K562 (cell line): ENCODE measurements around the gene PPFIA3. TPM values are rescaled to one million over a fixed set of nuclear protein-coding genes. Genes with fewer than 3 reads are reported as not detected.

Source experiments
- BMI1 ChIP-seq: fragments of 150-350 bp; IDR thresholded peaks from 2 replicates; pipeline ENCODE4 v1.6.1; 2014; ENCODE audit warnings: low read length
- FIP1L1 ChIP-seq: fragments of 200-400 bp; formaldehyde crosslinking; IDR thresholded peaks from 2 replicates; pipeline ENCODE4 v1.6.1; 2018; ENCODE audit warnings: mild to moderate bottlenecking, low read depth, low read length; ENCODE audit not compliant: poor library complexity, severe bottlenecking
- ILK ChIP-seq: fragments of 450-650 bp; IDR thresholded peaks from 2 replicates; pipeline ENCODE4 v1.6.1; 2016; ENCODE audit warnings: missing genetic modification characterization, low read depth, mild to moderate bottlenecking, missing compliant biosample characterization, moderate library complexity, borderline replicate concordance
- MBD2 ChIP-seq: sonication (generic); IDR thresholded peaks from 2 replicates; pipeline ENCODE4 v1.6.1; 2016; ENCODE audit warnings: low read depth, borderline replicate concordance
- MEF2D ChIP-seq: conservative IDR thresholded peaks from 2 replicates; pipeline ENCODE4 v1.6.1; 2016; ENCODE audit warnings: low read depth, missing genetic modification characterization, missing compliant biosample characterization
- NFRKB ChIP-seq: fragments of 450-650 bp; IDR thresholded peaks from 2 replicates; pipeline ENCODE4 v1.6.1; 2016; ENCODE audit warnings: low read depth
- NR1H2 ChIP-seq: sonication (generic); formaldehyde crosslinking; IDR thresholded peaks from 2 replicates; pipeline ENCODE4 v1.4.0; 2020; ENCODE audit warnings: mild to moderate bottlenecking, missing genetic modification reagents
- NR4A1 ChIP-seq, 2 experiments: fragments of 250-450 bp in 1 of 2; fragments of 450-650 bp in 1 of 2; sonication (Bioruptor Pico) in 1 of 2; IDR thresholded peaks; 2 replicates each; pipeline versions ENCODE4 v1.4.0 to v1.6.1; 2016 to 2020; ENCODE audit warnings: mild to moderate bottlenecking in 2 of 2, missing compliant biosample characterization in 1 of 2, missing genetic modification characterization in 1 of 2, moderate library complexity in 1 of 2
- PHF8 ChIP-seq: fragments of 200-600 bp; sonication (generic); IDR thresholded peaks from 2 replicates; pipeline ENCODE4 v1.6.1; 2012; ENCODE audit warnings: mixed run types, mild to moderate bottlenecking, inconsistent platforms, low read length, moderate library complexity, borderline replicate concordance
- POLR2A ChIP-seq: fragments of 450-650 bp; conservative IDR thresholded peaks from 2 replicates; pipeline ENCODE4 v1.6.1; 2016
- SNIP1 ChIP-seq: fragments of 450-650 bp; IDR thresholded peaks from 2 replicates; pipeline ENCODE4 v1.7.1; 2017; ENCODE audit warnings: low read depth, mild to moderate bottlenecking
- STAG1 ChIP-seq: sonication (generic); formaldehyde crosslinking; IDR thresholded peaks from 2 replicates; pipeline ENCODE4 v1.5.0; 2020; ENCODE audit warnings: missing genetic modification reagents, borderline replicate concordance
- ZNF584 ChIP-seq: fragments of 200-800 bp; sonication (Bioruptor generic); IDR thresholded peaks from 2 replicates; pipeline ENCODE4 v1.6.1; 2016; ENCODE audit warnings: low read depth, mild to moderate bottlenecking, missing genetic modification characterization, missing compliant biosample characterization
- ZNF766 ChIP-seq: fragments of 200-800 bp; sonication (Bioruptor generic); conservative IDR thresholded peaks from 2 replicates; pipeline ENCODE4 v1.6.1; 2016; ENCODE audit warnings: missing genetic modification characterization, missing compliant biosample characterization
- polyA plus RNA-seq, 8 experiments: library from polyadenylated mRNA; depleted of rRNA in 4 of 8; stranded (reverse) in 5 of 8; unstranded in 3 of 8; fragments of >200 nt; fragmentation: Nextera tagmentation in 2 of 8; fragmentation: Illumina TruSeq in 1 of 8; extraction: Ambion mirVana in 2 of 8; extraction: Trizol in 1 of 8; gene quantifications; 2 replicates each; pipeline versions ENCODE4 v1.2.1 to v1.2.3, GENCODE V29; 2011 to 2014; ENCODE audit warnings: inconsistent platforms in 1 of 8, missing spikeins in 1 of 8
- total RNA-seq, 7 experiments: library from RNA; depleted of rRNA in 6 of 7; stranded (reverse); fragments of >200 nt in 6 of 7; fragmentation: Illumina TruSeq in 2 of 7; extraction: Trizol in 2 of 7; gene quantifications; 2 replicates each; pipeline versions ENCODE4 v1.2.1 to v1.2.3, GENCODE V29; 2011 to 2021; ENCODE audit warnings: low replicate concordance in 1 of 7
- TF ChIP-seq, protein P1 (sequence below), 3 experiments: fragments of 200-800 bp in 1 of 3; fragments of 250-450 bp in 1 of 3; fragments of 450-650 bp in 1 of 3; sonication (Bioruptor Pico) in 1 of 3; sonication (Bioruptor generic) in 1 of 3; formaldehyde crosslinking in 1 of 3; IDR thresholded peaks; 2 replicates each; pipeline versions ENCODE4 v1.6.1 to v1.8.0; 2016 to 2022; ENCODE audit warnings: mild to moderate bottlenecking in 2 of 3, missing genetic modification characterization in 2 of 3, missing compliant biosample characterization in 1 of 3, moderate library complexity in 1 of 3
- TF ChIP-seq, protein P2 (sequence below): sonication (generic); formaldehyde crosslinking; IDR thresholded peaks from 2 replicates; pipeline ENCODE4 v1.8.0; 2022; ENCODE audit warnings: mild to moderate bottlenecking, missing genetic modification reagents
- TF ChIP-seq, protein P3 (sequence below): IDR thresholded peaks from 3 replicates; pipeline ENCODE4 v1.6.1; 2011; ENCODE audit warnings: borderline replicate concordance, mild to moderate bottlenecking, moderate library complexity; ENCODE audit not compliant: insufficient read length; ENCODE audit errors: extremely low read depth
- TF ChIP-seq, protein P4 (sequence below): fragments of 450-650 bp; formaldehyde crosslinking; IDR thresholded peaks from 2 replicates; pipeline ENCODE4 v1.4.0; 2020; ENCODE audit warnings: mild to moderate bottlenecking, moderate library complexity

PPFIA3 gene
- total and polyA plus RNA-seq, 9 of the 15 experiments (the other 6 are each of a cell fraction or from before 2014, with no cell fraction given): 0.10 to 53.0 (median 17.6) TPM

DNA sequence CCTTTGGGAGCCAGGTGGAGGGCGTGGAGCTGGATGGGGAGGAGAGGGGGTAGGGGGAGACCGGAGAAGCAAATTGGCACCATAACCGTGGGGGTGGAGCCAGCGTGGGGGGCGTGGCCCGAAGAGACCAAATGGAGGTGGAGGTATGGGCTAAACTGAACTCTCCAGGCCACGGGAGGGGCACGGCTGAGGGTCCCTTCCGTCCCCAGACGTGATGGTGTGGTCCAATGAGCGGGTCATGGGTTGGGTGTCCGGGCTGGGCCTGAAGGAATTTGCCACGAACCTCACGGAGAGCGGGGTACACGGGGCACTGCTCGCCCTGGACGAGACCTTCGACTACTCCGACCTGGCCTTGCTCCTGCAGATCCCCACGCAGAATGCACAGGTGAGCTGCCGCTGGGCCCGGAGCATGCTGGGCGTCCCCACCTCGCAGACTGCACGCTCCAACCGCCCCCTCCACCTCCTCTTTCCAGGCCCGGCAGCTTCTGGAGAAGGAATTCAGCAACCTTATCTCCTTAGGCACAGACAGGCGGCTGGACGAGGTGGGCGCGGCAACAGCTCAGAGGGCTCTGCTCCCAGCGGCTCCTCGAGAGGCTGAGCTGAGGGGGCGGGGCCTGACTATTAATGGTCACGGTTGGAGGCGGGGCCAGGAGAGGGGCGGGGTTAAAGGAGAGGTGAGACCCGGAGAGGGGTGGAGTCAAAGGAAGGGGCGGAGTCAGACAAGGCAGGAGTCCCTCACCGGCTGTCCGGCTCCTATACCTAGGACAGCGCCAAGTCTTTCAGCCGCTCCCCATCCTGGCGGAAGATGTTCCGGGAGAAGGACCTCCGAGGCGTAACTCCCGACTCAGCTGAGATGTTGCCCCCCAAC is 29.7 kb downstream of the PPFIA3 start (continued):
- TF ChIP-seq ILK (tag) (no peak), PHF8 (peak; percentile 54; the same call in 1 of the 2 replicates), FIP1L1 (no peak), MBD2 (no peak; the same call in 1 of the 2 replicates), SNIP1 (no peak), BMI1 (no peak), ZNF766 (CRISPR knock-in tag) (no peak), MEF2D (no peak), STAG1 (CRISPR knock-in tag) (no peak), NR4A1 (CRISPR knock-in tag; IDR thresholded peaks at IDR 0.05) (peak; percentile 41; the same call in 1 of the 2 replicates), NR4A1 (tag; IDR thresholded peaks at IDR 0.05) (no peak), ZNF584 (CRISPR knock-in tag) (no peak), POLR2A (peak; percentile 33; the same call in 1 of the 2 replicates), NR1H2 (CRISPR knock-in tag) (no peak), NFRKB (no peak)
- TF ChIP-seq, protein P1, sequence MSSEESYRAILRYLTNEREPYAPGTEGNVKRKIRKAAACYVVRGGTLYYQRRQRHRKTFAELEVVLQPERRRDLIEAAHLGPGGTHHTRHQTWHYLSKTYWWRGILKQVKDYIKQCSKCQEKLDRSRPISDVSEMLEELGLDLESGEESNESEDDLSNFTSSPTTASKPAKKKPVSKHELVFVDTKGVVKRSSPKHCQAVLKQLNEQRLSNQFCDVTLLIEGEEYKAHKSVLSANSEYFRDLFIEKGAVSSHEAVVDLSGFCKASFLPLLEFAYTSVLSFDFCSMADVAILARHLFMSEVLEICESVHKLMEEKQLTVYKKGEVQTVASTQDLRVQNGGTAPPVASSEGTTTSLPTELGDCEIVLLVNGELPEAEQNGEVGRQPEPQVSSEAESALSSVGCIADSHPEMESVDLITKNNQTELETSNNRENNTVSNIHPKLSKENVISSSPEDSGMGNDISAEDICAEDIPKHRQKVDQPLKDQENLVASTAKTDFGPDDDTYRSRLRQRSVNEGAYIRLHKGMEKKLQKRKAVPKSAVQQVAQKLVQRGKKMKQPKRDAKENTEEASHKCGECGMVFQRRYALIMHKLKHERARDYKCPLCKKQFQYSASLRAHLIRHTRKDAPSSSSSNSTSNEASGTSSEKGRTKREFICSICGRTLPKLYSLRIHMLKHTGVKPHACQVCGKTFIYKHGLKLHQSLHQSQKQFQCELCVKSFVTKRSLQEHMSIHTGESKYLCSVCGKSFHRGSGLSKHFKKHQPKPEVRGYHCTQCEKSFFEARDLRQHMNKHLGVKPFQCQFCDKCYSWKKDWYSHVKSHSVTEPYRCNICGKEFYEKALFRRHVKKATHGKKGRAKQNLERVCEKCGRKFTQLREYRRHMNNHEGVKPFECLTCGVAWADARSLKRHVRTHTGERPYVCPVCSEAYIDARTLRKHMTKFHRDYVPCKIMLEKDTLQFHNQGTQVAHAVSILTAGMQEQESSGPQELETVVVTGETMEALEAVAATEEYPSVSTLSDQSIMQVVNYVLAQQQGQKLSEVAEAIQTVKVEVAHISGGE (CRISPR knock-in tag; IDR thresholded peaks at IDR 0.05): no peak; a peak in 1 of 6 replicates
- TF ChIP-seq, protein P2, sequence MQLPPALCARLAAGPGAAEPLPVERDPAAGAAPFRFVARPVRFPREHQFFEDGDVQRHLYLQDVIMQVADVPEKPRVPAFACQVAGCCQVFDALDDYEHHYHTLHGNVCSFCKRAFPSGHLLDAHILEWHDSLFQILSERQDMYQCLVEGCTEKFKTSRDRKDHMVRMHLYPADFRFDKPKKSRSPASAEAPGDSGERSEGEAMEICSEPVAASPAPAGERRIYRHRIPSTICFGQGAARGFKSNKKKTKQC (CRISPR knock-in tag): 0 out of 2 replicates have a peak, but pooled peaks have one; percentile 56
- TF ChIP-seq, protein P3, sequence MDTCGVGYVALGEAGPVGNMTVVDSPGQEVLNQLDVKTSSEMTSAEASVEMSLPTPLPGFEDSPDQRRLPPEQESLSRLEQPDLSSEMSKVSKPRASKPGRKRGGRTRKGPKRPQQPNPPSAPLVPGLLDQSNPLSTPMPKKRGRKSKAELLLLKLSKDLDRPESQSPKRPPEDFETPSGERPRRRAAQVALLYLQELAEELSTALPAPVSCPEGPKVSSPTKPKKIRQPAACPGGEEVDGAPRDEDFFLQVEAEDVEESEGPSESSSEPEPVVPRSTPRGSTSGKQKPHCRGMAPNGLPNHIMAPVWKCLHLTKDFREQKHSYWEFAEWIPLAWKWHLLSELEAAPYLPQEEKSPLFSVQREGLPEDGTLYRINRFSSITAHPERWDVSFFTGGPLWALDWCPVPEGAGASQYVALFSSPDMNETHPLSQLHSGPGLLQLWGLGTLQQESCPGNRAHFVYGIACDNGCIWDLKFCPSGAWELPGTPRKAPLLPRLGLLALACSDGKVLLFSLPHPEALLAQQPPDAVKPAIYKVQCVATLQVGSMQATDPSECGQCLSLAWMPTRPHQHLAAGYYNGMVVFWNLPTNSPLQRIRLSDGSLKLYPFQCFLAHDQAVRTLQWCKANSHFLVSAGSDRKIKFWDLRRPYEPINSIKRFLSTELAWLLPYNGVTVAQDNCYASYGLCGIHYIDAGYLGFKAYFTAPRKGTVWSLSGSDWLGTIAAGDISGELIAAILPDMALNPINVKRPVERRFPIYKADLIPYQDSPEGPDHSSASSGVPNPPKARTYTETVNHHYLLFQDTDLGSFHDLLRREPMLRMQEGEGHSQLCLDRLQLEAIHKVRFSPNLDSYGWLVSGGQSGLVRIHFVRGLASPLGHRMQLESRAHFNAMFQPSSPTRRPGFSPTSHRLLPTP: no peak
- TF ChIP-seq, protein P4, sequence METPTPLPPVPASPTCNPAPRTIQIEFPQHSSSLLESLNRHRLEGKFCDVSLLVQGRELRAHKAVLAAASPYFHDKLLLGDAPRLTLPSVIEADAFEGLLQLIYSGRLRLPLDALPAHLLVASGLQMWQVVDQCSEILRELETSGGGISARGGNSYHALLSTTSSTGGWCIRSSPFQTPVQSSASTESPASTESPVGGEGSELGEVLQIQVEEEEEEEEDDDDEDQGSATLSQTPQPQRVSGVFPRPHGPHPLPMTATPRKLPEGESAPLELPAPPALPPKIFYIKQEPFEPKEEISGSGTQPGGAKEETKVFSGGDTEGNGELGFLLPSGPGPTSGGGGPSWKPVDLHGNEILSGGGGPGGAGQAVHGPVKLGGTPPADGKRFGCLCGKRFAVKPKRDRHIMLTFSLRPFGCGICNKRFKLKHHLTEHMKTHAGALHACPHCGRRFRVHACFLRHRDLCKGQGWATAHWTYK (CRISPR knock-in tag): peak; percentile 62
